ENCODE data around the gene GPR39.

- no peak for TF ChIP-seq CTCF (IDR thresholded peaks at IDR 0.05)
- no peak for TF ChIP-seq POLR2A (IDR thresholded peaks at IDR 0.05)
Observed at GRCh38 chr2:132665401-132666140, 249.0 kb downstream of the GPR39 start.
